Mesothelial cell of epicardium (in vitro differentiated cells): ENCODE data around the gene PCGF1. TPM values are rescaled to one million over a fixed set of nuclear protein-coding genes. Genes with fewer than 3 reads are reported as not detected.

Experiments
- DNase-seq, 2 experiments: peaks; one replicate each; pipeline ENCODE4 v3.0.0; 2021; ENCODE audit warnings: low spot score in 2 of 2; ENCODE audit not compliant: unreplicated experiment in 2 of 2
- H3K27ac Mint-ChIP-seq: 2 replicates; pipeline ENCODE4 v1.8.0; 2021; ENCODE audit warnings: mixed read lengths
- H3K27me3 Mint-ChIP-seq: 2 replicates; pipeline ENCODE4 v1.8.0; 2021; ENCODE audit warnings: low read depth, mixed read lengths
- H3K36me3 Mint-ChIP-seq: 2 replicates; pipeline ENCODE4 v1.8.0; 2021; ENCODE audit warnings: mixed read lengths
- H3K4me1 Mint-ChIP-seq: 2 replicates; pipeline ENCODE4 v1.8.0; 2021; ENCODE audit warnings: mixed read lengths
- H3K4me3 Mint-ChIP-seq: 2 replicates; pipeline ENCODE4 v1.8.0; 2021; ENCODE audit warnings: mild to moderate bottlenecking, moderate library complexity, mixed read lengths
- H3K9me3 Mint-ChIP-seq: 2 replicates; pipeline ENCODE4 v1.8.0; 2021; ENCODE audit warnings: mixed read lengths
- CTCF ChIP-seq: fragments of 200-600 bp; sonication (generic); IDR thresholded peaks from one replicate; pipeline ENCODE4 v1.5.0; 2021; ENCODE audit warnings: antibody characterized with exemption; ENCODE audit not compliant: unreplicated experiment
- total RNA-seq: library from RNA; stranded (reverse); gene quantifications from 3 replicates; pipeline ENCODE4 v1.2.1, GENCODE V29; 2021

PCGF1 gene
- total RNA-seq, 1 donor from 2014 or later = 17.0 TPM

- no peak overlapping the region for H3K27ac Mint-ChIP-seq
These were observed 32.8 kb upstream of the PCGF1 start for GRCh38 chr2:74540291-74540690.

GRCh38 chr2:74538881-74539339 is 31.4 kb upstream of the PCGF1 start:
- no peaks in the 10 kb centered on the region for H3K4me1 Mint-ChIP-seq

More at GRCh38 chr2:74540291-74540690, 32.8 kb upstream of the PCGF1 start:
- TF ChIP-seq CTCF = no peak
- Mint-ChIP-seq H3K4me3 (no peak overlapping the region), H3K9me3 (no peaks in the 10 kb centered on the region), H3K36me3 (peaks cover 3% of the 10 kb centered on the region), H3K27me3 (no peaks in the 10 kb centered on the region), H3K4me1 (no peaks in the 10 kb centered on the region)
- no peak for DNase-seq

GRCh38 chr2:74537140-74537539 is 29.6 kb upstream of the PCGF1 start:
- Mint-ChIP-seq H3K27me3 (no peaks in the 10 kb centered on the region), H3K4me1 (peaks cover under 1% of the 10 kb centered on the region), H3K27ac (no peak overlapping the region), H3K36me3 (peaks cover under 1% of the 10 kb centered on the region), H3K9me3 (no peaks in the 10 kb centered on the region), H3K4me3 (no peak overlapping the region)
- DNase-seq = no peak
- TF ChIP-seq CTCF = no peak

More at GRCh38 chr2:74538881-74539339, 31.4 kb upstream of the PCGF1 start:
- Mint-ChIP-seq H3K27ac (no peak overlapping the region), H3K9me3 (no peaks in the 10 kb centered on the region), H3K4me3 (no peak overlapping the region), H3K27me3 (no peaks in the 10 kb centered on the region), H3K36me3 (peaks cover 3% of the 10 kb centered on the region)
- TF ChIP-seq CTCF = no peak
- no peak for DNase-seq

- Mint-ChIP-seq H3K27ac (no peak overlapping the region), H3K4me3 (no peak overlapping the region), H3K4me1 (peaks cover 6% of the 10 kb centered on the region), H3K36me3 (no peaks in the 10 kb centered on the region), H3K9me3 (no peaks in the 10 kb centered on the region), H3K27me3 (no peaks in the 10 kb centered on the region)
- no peak for DNase-seq
- no peak for TF ChIP-seq CTCF
These were observed 28.9 kb upstream of the PCGF1 start for GRCh38 chr2:74536166-74536950.

- Mint-ChIP-seq H3K36me3 (no peaks in the 10 kb centered on the region), H3K27ac (no peak overlapping the region), H3K4me3 (no peak overlapping the region), H3K4me1 (peaks cover 13% of the 10 kb centered on the region), H3K9me3 (no peaks in the 10 kb centered on the region), H3K27me3 (no peaks in the 10 kb centered on the region)
- DNase-seq = no peak
- TF ChIP-seq CTCF = no peak
These were observed 28.0 kb upstream of the PCGF1 start for GRCh38 chr2:74535440-74535965.
